ENCODE measurements around the gene PDCD6IP.
"Not testable (repeated sequence)": the region's sequence is repeated elsewhere in the genome, so short reads cannot be mapped to it uniquely, and the experiment has no call there.

The PDCD6IP gene

GRCh38 chr3:33798418-33799201, at the start of gene PDCD6IP:
Gene PDCD6IP (plus strand): TSS chr3:33798630. CDS start chr3:33798729, 99 bp downstream.
- DNase-seq, result peak; percentile 45

GRCh38 chr3:33749546-33750210, 48.8 kb upstream of the PDCD6IP start:
- no peak for DNase-seq

- DNase-seq, result no peak
Observed at GRCh38 chr3:33750211-33750548, 48.2 kb upstream of the PDCD6IP start.

- no peak for DNase-seq
Observed at GRCh38 chr3:33751336-33751735, 47.1 kb upstream of the PDCD6IP start.

GRCh38 chr3:33754391-33754790, 44.0 kb upstream of the PDCD6IP start:
- not testable (repeated sequence) for DNase-seq

- no peak for DNase-seq
Observed at GRCh38 chr3:33758281-33758680, 40.1 kb upstream of the PDCD6IP start.

- no peak for DNase-seq
Observed at GRCh38 chr3:33758864-33759263, 39.6 kb upstream of the PDCD6IP start.

GRCh38 chr3:33768578-33769330, 29.7 kb upstream of the PDCD6IP start:
- no peak for DNase-seq

GRCh38 chr3:33773637-33774036, 24.8 kb upstream of the PDCD6IP start:
- no peak for DNase-seq

GRCh38 chr3:33775363-33775762, 23.1 kb upstream of the PDCD6IP start:
- no peak for DNase-seq

GRCh38 chr3:33777996-33778395, 20.4 kb upstream of the PDCD6IP start:
- no peak for DNase-seq

GRCh38 chr3:33779751-33780150, 18.7 kb upstream of the PDCD6IP start:
- no peak for DNase-seq

- not testable (repeated sequence) for DNase-seq
Observed at GRCh38 chr3:33781413-33781812, 17.0 kb upstream of the PDCD6IP start.

- no peak for DNase-seq
Observed at GRCh38 chr3:33786565-33787327, 11.7 kb upstream of the PDCD6IP start.

GRCh38 chr3:33787328-33788009, 11.0 kb upstream of the PDCD6IP start:
- DNase-seq, result peak; percentile 13

- no peak for DNase-seq
Observed at GRCh38 chr3:33789183-33789954, 9.1 kb upstream of the PDCD6IP start.

- DNase-seq, result no peak
Observed at GRCh38 chr3:33790091-33790490, 8.3 kb upstream of the PDCD6IP start.

- no peak for DNase-seq
Observed at GRCh38 chr3:33791477-33792166, 6.8 kb upstream of the PDCD6IP start.

GRCh38 chr3:33792167-33792892, 6.1 kb upstream of the PDCD6IP start:
- no peak for DNase-seq

- DNase-seq, result no peak
Observed at GRCh38 chr3:33795131-33795530, 3.3 kb upstream of the PDCD6IP start.
